OCI-LY1 (cell line): ENCODE measurements around the gene LRRC71.

ENCODE experiments used
- CTCF ChIP-seq: fragments of 200-600 bp; sonication (generic), shearing (Covaris generic); IDR thresholded peaks from 2 replicates; pipeline ENCODE4 v1.5.1; 2017; ENCODE audit warnings: mild to moderate bottlenecking, antibody characterized with exemption, low read length, moderate library complexity, mixed read lengths
- EZH2 ChIP-seq: fragments of 200-600 bp; sonication (generic), shearing (Covaris generic); IDR thresholded peaks from 2 replicates; pipeline ENCODE4 v1.8.0; 2017; ENCODE audit warnings: borderline replicate concordance, mixed run types, mild to moderate bottlenecking, antibody characterized with exemption, low read length, moderate library complexity, mixed read lengths

- no peak for TF ChIP-seq CTCF
- no peak for TF ChIP-seq EZH2
Observed at GRCh38 chr1:156899956-156900718, 20.3 kb upstream of the LRRC71 start.
